ENCODE results near the gene RAMP1.

DNA sequence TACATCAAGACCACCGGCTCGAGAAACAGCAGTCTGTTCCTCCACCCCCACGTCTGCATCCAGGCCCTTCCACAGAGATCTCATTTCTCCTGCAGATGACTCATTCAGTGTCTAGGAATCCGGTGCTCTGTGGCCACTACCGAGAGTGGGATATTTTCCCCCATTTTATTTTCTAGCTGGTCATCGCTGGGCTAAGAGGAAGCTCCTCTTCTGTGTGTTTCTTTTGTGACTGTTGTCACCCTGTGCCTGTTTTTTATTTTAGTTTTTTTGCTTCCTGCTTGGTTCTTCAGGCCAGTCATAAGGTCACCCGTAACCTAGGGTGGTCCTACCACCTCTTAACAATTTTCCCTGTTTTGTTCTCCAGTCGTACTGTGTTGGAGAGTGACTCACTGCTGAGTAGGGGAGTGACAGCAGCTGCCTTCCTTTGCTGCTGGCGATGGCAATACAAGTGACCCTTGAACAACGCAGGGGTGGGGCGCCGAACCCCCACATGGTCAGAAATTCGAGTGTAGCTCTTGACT lies 6.7 kb downstream of the RAMP1 start:
- TF ChIP-seq, protein P1, sequence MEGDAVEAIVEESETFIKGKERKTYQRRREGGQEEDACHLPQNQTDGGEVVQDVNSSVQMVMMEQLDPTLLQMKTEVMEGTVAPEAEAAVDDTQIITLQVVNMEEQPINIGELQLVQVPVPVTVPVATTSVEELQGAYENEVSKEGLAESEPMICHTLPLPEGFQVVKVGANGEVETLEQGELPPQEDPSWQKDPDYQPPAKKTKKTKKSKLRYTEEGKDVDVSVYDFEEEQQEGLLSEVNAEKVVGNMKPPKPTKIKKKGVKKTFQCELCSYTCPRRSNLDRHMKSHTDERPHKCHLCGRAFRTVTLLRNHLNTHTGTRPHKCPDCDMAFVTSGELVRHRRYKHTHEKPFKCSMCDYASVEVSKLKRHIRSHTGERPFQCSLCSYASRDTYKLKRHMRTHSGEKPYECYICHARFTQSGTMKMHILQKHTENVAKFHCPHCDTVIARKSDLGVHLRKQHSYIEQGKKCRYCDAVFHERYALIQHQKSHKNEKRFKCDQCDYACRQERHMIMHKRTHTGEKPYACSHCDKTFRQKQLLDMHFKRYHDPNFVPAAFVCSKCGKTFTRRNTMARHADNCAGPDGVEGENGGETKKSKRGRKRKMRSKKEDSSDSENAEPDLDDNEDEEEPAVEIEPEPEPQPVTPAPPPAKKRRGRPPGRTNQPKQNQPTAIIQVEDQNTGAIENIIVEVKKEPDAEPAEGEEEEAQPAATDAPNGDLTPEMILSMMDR (IDR thresholded peaks at IDR 0.05) = no peak
- TF ChIP-seq POLR2A (IDR thresholded peaks at IDR 0.05) = no peak
